AG08395 (cell line): ENCODE measurements around the gene SMURF1.
A peak's percentile ranks its signal among the peaks of the same experiment; 100 is the strongest.

ENCODE experiments used
- DNase-seq: peaks from one replicate; pipeline ENCODE4 v3.0.0; 2012; ENCODE audit warnings: mixed read lengths, low spot score

Gene SMURF1

GRCh38 chr7:99141841-99142726 is 1.8 kb downstream of the SMURF1 start:
- peak; percentile 67 for DNase-seq

DNA sequence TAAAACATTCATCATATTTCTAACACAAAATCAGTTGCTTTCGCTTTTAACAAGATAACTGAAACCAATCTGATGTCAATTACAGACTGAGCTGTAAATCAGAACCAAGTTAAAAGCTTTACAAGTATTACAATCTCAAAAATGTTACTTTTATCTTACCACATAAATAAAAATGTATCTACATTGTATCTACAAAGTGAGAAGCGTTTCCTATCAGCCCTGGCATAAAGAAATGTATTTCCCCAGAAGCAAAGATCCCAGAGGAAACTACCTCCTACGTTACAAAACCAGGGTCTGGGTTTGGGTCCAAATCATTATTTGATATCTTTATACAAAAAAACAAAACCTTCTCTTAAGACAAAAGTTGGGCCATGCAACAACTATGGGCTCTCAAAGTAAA is 2.6 kb downstream of the SMURF1 start:
- DNase-seq, result no peak

DNA sequence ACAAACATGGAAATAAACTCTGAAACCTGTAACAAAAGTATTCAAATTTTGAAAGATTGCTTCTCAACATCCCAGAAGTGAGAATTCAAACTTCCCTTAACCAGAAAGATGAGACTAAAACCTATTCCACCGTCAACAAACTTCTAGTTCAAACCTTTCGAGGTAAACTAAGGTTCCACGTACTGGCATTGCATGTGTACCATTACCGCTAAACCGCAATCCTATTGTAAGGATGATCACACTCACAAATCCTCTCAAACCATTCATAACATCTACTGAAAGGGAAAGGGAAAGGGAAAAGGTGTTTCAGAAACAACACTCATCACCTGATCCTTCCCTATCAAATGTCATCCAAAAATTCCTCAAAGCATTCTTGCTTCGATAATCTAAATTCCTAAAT is 3.1 kb downstream of the SMURF1 start:
- no peak for DNase-seq

- peak; percentile 13 for DNase-seq
Measured at GRCh38 chr7:99139036-99139435, 4.9 kb downstream of the SMURF1 start.

DNA sequence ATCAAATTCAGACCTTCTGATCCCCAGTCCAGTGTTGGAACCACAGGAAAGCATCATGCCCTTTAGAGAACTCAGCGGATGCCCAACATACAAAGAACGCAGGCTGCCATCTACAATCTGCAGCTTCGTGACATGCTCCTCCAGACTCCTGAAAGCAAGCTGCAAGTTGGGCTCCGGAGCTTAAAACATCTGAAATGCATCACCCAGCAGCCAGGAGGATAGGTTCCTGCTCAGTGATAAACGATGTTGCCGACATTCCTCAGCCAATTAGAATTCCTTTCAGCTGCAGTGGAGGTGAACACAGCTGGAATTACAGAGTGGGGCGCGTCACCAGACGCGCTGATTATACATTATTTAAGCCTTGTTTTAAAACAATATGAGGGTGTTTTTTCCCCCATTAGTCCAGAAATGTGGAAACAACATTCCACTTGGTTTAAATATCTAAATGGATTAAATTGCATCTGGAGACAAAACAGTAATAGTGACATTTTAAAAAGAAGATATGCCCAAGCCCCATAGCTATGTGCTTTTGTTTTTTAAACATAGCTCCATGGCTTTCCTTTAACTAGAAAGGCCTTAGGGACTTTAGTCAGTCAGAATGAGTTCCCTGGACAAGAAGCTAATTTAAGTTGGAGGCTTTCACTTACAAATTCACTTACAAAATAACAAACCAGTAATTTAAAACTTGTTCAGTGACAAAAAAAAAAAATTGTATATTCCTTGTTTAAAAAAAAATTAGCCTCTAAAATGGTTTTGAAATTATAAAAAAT is 6.3 kb downstream of the SMURF1 start:
- DNase-seq, result peak; percentile 80

DNA sequence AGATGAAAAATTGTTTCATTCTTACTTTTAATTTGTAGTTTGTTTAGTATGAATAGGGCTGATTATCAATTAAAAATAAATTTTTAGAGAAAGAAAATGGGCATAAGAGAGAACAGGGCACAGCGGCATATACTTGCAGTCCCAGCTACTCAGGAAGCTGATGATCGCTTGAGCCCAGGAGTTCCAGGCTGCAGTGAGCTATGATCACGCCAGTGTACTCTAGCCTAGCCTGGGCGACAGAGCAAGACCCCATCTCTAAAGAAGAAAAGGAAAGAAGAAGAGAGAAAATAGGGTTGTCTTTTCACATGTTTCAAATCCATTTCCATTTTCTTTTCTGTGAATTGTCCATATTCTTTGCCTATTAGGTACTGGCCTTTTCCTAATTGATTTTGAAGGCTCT is 8.0 kb downstream of the SMURF1 start:
- no peak for DNase-seq

DNA sequence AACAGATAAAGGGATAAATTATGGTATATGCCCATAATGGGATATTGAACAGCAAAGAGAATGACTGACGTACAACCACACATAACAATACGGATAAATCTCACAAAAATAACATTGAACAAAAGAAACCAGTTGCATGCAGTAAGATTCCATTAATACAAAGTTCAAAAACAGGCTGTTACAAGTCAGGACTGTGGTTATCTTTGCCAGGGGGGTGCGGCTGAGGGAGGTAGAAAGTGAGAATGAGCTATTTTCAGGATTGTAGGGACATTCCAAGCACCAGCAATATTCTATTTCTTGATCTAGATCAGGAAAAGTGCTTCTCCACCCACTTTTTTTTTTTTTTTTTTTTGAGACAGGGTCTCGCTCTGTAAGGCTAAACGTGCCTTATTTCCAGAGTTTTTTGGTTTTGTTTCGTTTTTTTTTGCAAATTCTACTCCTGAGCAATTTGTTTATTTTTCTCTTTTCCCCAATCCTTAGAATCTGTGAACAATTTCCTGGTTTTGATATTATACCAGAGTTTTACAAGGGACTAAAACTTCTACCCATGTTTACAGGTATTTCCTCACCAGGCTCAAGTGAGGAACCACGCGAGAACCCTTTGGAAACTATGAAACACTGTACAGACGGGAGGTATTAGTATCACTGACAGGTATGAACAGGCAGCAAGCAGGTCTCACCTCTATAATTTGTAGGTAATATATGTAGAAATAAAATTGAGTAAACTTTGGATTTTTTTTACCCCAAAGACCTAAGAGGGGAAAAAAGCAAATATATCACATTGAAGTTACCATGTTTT is 9.9 kb downstream of the SMURF1 start:
- DNase-seq, result no peak

- no peak for DNase-seq
Measured at GRCh38 chr7:99132595-99133321, 11.2 kb downstream of the SMURF1 start.

- no peak for DNase-seq
Measured at GRCh38 chr7:99131290-99131689, 12.6 kb downstream of the SMURF1 start.

- no peak for DNase-seq
Measured at GRCh38 chr7:99129536-99129935, 14.4 kb downstream of the SMURF1 start.

- no peak for DNase-seq
Measured at GRCh38 chr7:99129001-99129400, 14.9 kb downstream of the SMURF1 start.

DNA sequence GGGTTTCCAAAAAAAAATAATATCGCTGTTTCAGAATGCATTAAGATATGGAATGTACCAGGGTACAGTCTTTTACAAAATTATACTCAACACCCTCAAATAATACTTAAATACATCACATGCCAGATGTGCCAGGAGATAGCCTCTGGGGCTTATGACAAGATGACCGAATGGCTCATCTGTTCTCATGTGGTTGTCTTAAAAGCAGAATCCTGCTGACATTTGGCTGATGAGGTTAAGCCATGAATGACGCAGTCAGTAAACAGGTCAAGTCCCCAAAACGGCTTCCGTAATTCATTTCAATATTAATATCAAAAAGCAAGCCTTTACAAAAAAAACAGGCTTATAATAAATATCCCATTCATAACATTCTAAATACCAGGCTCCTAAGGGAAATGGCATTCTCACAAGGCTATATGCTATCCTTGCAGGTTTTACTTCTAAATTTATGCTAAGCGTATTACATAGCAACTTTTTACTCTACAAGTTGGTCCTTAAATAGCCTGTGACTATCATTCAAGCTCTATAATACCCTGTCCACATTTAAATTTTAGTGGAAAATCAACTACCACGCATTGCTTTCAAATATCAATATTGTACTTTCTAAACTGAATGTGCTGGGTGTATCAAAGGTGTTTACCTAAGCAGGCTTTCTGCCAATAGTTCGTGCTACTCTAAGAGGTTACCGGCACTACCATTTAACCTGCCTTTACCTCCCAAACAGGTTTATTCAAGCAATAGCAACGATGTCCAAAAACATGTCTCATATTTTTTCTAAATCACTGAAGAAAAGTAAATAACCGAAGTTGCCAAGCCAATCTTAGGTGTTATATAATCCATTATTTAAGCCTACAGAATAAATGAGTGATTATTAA is 15.6 kb downstream of the SMURF1 start:
- DNase-seq, result no peak

DNA sequence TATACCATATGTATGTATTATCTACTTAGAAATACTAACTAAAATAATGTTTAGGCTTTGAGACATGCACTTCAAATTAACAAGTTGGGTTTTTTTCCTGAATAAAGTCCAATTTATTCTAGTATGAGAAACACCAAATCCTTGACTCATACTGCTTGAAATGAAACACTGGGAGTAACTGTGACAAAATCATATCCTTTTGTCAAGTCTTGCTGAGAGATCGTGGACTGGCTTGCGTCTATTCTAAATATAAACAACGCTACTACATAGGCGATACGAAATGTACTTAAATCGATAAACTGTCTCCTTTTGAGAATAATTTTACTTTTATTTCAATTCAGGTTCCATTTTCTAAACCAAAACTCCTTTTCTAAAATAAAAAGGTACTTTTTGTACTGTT is 16.3 kb downstream of the SMURF1 start:
- peak; percentile 50 for DNase-seq

- DNase-seq, result peak; percentile 6
Measured at GRCh38 chr7:99126921-99127553, 16.9 kb downstream of the SMURF1 start.

- no peak for DNase-seq
Measured at GRCh38 chr7:99125505-99125865, 18.4 kb downstream of the SMURF1 start.

DNA sequence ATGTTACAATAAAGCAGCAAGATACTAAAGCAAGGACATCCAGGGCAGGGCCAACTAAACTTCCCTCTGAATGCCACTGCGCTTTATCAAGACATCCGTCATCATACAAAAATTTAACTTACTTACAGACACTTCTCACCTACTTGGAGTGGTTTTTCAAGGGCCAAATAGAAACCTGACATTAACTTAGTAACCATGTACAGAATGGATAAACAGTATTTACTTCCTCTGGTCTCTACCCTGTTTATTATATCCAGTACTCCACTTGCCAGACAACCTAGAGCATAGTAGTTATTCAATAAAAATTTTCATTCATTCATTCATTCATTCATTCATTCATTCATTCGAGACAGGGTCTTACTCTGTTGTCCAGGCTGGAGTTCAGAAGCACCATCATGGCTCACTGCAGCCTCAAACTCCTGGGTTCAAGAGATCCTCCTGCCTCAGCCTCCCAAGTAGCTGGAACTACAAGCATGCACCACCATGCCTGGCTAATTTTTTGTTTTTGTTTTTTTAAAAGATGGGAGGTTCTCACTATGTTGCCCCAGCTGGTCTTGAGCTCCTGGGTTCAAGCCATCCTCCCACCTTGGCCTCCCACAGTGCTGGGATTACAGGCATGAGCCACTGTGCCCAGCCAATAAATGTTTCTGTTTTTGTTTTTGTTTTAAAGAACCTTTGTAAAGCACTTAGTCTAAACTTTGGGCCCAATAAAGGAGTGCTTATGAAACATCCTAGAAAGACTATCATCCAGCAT is 19.0 kb downstream of the SMURF1 start:
- DNase-seq, result no peak

DNA sequence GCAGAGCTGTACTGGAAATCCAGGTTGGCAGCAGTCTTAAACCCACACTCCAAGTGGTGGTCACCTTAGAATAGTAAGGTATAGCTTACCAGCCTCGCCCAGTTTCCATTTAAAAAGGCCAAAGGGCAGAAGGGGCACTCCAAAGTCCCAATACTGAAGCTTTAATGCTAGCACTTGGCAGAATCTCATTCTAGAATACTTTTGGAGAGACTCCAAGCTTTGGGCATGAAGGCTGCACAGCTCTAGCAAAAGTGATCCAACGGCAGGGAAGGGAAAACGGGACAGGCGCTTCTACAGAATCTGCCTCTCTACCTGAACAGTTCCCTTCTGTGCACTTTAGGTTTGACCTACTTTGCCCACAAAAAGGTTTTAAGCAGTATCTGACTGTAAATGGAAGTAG is 19.7 kb downstream of the SMURF1 start:
- DNase-seq, result no peak

- DNase-seq, result no peak
Measured at GRCh38 chr7:99123571-99124033, 20.3 kb downstream of the SMURF1 start.

DNA sequence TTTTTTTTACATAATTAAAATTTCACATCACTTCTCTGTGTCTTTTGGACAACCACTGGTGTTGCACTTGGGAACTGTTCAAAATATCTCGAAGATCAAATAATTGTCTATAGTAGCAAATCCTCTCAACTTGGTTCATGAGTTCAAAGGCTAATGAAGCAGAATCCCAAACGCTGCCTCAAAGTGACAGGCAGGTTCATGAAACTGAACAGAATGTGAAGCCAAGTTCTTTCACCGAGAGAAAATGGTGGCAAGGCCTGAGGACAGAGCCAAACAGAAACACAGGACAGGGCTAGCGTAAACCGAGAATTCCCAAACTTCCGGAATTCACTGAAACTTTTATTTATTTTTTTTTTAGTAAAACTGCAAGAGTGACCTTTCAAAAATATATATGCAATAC is 21.1 kb downstream of the SMURF1 start:
- DNase-seq, result no peak
